HG02623 (cell line): ENCODE measurements around the gene ZNF786.
A peak's percentile ranks its signal among the peaks of the same experiment; 100 is the strongest.
"Not testable (repeated sequence)": the region's sequence is repeated elsewhere in the genome, so short reads cannot be mapped to it uniquely, and the experiment has no call there.

ENCODE experiments used
- ATAC-seq: cut with Tn5 transposase; IDR thresholded peaks from one replicate; pipeline ENCODE4 v1.9.1; 2021; ENCODE audit warnings: moderate library complexity; ENCODE audit not compliant: unreplicated experiment

The ZNF786 gene

GRCh38 chr7:149090397-149091195 lies at the start of gene ZNF786:
TSS of gene ZNF786 (minus strand) at chr7:149090718. CDS start at chr7:149090640, 78 bp downstream.
- peak; percentile 85 for ATAC-seq

DNA sequence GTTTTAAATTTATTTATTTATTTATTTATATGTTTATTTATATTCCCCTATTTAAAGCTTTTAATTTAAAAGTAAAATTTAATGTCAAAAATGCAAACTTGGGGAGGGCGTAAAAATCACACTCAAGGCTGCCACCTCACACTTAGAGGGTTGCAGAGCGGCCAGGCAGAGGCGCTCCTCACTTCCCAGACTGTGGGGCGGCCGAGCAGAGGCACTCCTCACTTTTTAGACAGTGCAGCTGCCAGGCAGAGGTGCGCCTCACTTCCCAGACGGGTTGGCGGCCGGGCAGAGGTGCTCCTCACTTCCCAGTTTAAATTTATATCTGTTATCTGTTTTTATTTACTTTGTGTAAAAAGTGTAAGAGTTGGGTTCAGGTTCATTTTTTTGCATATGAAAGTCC lies 45.6 kb upstream of the ZNF786 start:
- ATAC-seq, result no peak

DNA sequence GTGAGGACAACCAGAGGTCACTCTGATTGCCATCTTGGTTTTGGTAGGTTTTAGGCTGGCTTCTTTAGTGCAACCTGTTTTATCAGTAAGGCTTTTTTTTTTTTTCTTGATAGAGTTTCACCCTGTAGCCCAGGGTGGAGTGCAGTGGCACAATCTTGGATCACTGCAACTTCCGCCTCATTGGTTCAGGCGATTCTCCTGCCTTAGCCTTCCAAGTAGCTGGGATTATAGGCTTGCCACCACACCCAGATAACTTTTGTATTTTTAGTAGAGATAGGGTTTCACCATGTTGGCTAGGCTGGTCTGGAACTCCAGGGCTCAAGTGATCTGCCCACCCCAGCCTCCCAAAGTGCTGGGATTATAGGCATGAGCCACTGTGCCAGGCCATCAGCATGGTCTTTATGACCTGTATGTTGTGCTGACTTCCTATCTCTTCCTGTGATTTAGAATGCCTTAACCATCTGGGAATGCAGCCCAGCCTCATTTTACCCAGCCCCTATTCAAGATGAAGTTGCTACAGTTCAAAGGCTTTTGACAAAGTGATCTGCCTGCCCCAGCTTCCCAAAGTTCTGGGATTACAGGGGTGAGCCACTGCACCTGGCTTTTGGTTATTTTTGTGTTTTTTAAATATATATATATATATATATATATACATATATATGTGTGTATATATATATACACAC lies 42.7 kb upstream of the ZNF786 start:
- no peak for ATAC-seq

DNA sequence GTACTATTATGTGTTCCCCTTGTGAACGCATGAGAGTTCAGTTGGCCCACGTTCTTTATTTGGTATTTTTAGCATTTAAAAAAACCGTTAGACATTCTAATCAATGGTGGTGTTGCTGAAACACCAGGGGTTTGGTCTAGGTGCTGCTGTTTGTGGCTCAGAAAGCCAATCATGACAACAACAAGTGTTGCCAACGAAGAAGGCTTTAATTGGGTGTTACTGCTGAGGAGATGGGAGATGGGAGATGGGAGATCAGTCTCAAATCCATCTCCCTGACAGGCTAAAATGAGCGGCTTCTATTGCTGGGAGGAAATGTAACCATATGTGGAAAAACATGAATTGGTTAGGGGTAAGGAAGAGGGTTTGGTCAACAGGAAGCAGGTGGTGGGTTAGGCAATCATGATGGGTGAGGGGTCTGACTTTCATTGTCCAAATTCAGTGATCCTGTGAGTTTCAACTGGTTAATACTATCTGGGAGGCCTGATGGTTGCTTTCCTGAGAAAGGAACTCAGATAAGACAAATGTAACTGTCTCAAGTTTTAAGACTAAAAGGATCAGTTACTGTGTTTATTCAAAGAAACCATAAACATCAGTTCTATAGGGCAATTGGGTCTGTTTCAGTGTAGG lies 40.2 kb upstream of the ZNF786 start:
- no peak for ATAC-seq

DNA sequence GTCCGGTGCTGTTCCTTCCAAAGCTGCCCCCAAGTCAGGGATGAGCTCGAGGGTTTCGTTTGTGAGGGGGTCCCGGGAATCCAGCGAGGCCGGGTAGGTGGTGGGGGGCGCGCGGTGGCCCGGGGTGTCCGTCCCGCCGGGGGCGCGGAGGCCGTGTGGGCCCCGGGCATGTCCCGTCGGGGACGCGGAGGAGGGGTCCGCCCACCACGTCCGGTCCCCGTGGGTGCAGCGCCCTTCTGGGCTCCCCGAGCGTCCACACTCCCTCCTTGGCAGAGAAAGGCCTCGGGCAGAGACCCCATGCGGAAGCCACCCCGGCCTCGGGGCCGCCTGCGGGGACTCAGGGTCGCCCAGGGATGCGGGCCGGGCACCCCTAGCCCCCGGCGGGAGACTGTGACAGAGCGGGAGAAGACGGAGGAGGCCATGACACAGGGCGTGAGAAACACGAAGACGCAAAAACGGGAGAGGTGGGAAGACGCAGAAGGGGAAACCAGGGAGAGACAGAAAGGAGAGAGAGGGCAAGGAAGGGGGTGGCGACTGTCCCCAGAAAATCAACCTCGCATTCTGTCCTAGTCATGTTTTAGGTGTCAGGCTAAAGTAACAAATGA lies 36.2 kb upstream of the ZNF786 start:
- ATAC-seq, result peak; percentile 39

DNA sequence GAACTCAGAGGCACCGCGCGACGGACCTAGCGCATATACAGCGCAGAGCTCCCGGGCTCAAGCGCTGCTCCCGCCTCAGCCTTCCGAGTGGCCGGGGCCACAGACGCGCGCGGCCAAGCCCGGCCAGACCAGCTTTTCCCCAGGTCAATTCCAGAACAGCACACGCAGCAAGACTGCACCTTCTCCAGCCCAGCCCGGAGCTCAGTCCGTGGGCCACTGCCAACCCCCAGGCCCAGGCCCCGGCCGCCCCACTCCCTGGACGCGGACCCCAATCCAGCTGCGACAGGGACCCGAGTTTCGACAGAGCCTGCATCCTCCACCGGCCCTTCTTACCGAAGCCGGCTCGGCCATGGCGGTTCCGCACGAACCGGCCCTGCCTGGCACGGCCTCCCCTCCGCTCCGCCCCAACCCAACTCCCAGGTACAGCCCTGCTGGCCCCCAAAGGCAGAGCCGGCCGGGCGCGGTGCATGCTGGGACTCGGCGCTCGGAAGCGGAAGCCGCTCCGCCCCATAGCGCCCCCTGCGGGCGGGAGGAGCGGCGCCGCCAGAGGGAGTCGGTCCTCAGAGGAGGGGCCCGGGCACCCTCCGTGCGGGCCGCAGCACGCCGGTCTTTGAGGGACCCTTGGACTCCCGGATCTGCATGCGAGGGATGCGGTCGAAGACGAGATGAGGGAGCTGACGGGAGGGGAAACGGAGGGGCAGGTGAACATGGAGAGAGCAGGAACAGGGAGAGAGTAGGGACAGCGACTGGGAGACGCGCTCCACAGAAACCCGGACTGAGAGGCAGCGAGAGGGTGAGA lies 35.5 kb upstream of the ZNF786 start, which contains the start of gene ZNF425:
Gene ZNF425, minus strand, starts transcription at position 462 of the 799 bp plus-strand sequence. Its CDS starts 111 bp downstream, at position 351.
- ATAC-seq, result peak; percentile 74

- ATAC-seq, result no peak
These were observed 34.8 kb upstream of the ZNF786 start for GRCh38 chr7:149125189-149125862.

DNA sequence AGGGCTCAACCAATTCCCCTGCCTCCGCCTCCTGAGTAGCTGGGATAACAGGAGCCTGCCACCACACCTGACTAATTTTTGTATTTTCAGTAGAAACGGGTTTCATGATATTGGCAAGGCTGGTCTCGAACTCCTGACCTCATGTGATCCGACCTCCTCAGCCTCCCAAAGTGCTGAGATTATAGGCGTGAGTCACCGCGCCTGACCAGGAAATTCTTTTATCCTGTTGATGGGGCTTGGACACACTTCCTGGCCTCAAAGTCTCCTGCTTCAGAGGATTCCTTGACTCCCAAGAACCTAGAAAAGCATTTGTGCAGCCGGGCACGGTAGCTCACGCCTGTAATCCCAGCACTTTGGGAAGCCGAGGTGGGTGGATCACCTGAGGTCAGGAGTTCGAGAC lies 19.5 kb upstream of the ZNF786 start:
- no peak for ATAC-seq

DNA sequence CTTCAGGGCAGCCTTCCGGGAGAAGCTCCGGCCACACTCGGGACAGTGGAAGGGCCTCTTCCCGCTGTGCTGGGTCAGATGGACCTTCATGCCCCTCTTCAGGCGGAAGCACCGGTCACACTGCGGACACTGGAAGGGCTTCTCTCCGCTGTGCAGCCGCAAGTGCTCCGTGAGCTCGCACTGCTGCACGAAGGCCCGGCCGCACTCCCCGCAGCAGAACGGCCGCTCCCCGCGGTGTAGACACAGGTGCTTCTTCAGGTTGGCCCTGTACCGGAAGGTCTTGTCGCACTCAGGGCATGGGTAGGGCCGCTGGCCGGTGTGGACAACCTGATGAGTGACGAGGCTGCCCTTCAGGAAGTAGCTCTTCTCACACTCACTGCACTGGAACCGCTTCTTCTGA lies 14.2 kb upstream of the ZNF786 start:
- no peak for ATAC-seq

DNA sequence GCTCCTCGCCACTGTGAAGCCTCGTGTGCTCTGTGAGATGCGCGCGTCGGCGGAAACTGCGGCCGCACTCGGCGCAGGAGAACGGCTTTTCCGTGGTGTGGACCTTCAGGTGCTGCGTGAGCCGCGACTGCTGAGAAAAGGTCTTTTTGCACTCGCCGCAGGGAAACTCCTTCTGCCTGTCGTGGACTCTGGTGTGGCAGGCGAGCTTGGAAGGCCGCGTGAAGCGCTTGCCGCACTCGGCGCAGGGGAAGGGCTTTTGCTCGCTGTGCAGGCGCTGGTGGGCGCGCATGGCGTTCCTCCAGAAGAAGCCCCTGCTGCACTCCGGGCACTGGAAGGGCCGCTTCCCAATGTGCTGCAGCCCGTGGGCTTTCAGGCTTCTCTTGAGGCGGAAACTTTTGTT lies 13.7 kb upstream of the ZNF786 start:
- no peak for ATAC-seq

DNA sequence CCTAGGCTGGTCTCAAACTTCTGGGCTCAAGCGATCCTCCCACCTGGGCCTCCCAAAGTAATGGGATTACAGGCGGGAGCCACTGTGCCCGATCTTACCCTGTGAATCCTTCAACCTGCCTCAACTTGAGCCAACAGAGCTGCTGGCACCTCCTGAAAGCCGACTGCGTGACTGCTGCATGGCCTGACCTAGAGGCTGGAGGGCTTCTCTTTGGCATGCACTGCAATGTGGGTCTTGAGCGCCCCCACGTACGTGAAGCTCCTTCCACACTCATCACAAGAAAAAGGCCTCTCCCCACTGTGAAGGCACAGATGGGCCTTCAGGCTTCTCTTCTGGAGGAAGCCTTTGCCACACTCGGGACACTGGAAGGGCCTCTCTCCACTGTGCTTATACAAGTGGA lies 12.9 kb upstream of the ZNF786 start:
- no peak for ATAC-seq

- ATAC-seq, result no peak
These were observed 12.1 kb upstream of the ZNF786 start for GRCh38 chr7:149102666-149103065.

- no peak for ATAC-seq
These were observed 10.3 kb upstream of the ZNF786 start for GRCh38 chr7:149100821-149101220.

GRCh38 chr7:149099058-149099457 lies 8.5 kb upstream of the ZNF786 start:
- ATAC-seq, result no peak

GRCh38 chr7:149097088-149097487 lies 6.6 kb upstream of the ZNF786 start:
- no peak for ATAC-seq

DNA sequence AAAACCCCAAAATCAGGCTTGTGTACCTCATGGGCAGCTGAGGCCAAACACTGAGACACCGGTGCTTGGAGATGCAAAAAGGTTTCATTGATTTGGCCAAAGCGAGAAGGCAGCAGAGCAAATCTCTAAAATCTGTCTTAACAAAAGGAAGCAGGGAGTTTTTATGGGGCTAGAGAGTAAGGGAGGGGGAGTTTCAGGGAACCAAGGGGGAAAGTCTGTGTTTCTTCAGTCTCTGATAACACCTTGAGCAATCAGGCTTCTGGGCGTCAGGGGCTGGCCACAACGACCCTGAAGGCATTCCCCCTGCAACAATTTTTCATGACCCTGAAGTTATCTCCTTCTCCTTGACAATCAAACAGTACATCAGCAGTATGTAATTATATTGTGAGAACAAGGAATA lies 2.7 kb upstream of the ZNF786 start:
- no peak for ATAC-seq

DNA sequence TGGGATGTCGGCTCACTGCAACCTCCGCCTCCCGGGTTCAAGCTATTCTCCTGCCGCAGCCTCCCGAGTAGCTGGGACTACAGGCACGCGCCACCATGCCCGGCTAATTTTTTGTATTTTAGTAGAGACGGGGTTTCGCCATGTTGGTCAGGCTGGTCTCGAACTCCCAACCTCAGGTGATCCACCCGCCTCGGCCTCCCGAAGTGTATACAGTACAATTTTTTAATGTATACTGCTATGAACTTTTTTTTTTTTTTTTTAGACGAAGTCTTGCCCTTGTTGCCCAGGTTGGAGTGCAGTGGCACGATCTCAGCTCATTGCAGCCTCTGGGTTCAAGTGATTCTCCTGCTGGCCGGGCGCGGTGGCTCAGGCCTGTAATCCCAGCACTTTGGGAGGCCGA lies 1.7 kb upstream of the ZNF786 start:
- ATAC-seq, result not testable (repeated sequence)

GRCh38 chr7:149087376-149087775 lies 3.1 kb downstream of the ZNF786 start:
- ATAC-seq, result no peak

- no peak for ATAC-seq
These were observed 4.7 kb downstream of the ZNF786 start for GRCh38 chr7:149085866-149086265.

DNA sequence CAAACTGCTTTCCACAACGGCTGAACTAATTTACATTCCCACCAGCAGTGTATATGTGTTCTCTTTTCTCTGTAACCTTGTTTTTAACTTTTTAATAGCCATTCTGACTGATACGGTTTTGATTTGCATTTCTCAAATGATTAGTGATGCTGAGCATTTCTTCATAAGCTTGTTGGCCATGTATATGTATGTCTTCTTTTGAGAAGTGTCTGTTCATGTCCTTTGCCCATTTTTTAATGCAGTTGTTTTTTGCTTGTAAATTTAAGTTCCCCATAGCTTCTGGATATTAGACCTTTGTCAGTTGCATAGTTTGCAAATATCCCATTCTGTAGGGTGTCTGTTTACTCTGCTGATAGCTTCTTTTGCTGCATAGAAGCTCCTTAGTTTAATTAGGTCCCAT lies 6.1 kb downstream of the ZNF786 start:
- no peak for ATAC-seq
